SK-N-SH treated with all-trans-retinoic acid at 6 μM for 48 hours (cell line): ENCODE measurements around the gene ANKRD39.

Source experiments
- ARNTL ChIP-seq: fragments of 450-650 bp; formaldehyde crosslinking; IDR thresholded peaks from 2 replicates; pipeline ENCODE4 v1.5.0; 2020; ENCODE audit warnings: low read depth, mild to moderate bottlenecking, moderate library complexity, borderline replicate concordance
- CREB5 ChIP-seq: fragments of 250-450 bp; sonication (Bioruptor Pico); IDR thresholded peaks from 2 replicates; pipeline ENCODE4 v1.5.1; 2020; ENCODE audit warnings: low read depth, mild to moderate bottlenecking, moderate library complexity
- ESRRG ChIP-seq: fragments of 250-450 bp; sonication (Bioruptor Pico); IDR thresholded peaks from 2 replicates; pipeline ENCODE4 v1.6.1; 2021; ENCODE audit warnings: mild to moderate bottlenecking

- no peak for TF ChIP-seq CREB5
- no peak for TF ChIP-seq ARNTL (CRISPR knock-in tag)
- TF ChIP-seq ESRRG (CRISPR knock-in tag) = no peak
Observed at GRCh38 chr2:96853321-96853720, 4.5 kb downstream of the ANKRD39 start.
